Measurements from ENCODE around the gene ZMIZ1. TPM values are rescaled to one million over a fixed set of nuclear protein-coding genes. Genes with fewer than 3 reads are reported as not detected.

Gene ZMIZ1
- total RNA-seq, 1 donor from 2014 or later, result 46.2 TPM

DNA sequence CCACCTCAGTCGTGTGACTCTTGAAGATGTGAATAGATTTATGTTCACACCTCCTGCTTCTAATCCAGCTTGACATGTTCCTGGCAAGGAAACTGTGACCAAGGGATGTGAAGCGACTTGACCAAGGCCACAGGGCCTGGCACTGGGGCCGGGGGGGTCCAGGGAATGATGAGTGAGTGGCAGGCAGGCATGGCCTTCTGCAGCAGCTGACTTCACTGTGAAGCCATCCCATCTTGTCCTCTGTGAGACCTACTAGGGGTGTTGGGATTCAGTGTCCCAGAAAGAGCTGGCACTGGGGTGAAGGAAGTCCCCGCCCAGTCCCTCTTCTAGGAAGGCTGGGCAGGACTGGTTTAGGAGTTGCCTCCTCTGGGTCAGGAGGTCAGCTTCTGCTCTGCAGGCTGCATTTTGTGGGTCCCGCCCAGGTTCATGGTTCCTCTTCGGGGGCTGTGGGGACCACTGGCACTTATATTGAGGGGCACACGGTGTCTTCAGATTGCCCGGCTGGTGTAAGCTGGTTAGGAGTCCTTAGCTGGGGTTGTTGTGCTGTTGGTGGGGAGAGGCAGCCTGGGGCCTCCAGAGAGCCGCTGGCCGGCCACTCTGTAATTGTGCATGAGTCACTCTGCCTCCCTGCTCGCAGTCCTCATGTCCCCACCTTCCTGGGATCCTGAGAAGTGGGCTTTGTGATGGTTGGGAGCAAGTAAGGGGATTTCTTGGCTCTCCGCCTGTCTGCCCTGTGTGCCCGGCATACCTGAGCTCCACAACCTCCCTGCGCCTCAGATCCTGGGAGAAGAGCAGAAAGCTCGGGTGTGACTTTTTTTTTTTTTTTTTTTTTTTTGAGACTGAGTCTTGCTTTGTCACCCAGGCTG is 11.0 kb downstream of the ZMIZ1 start:
- Mint-ChIP-seq H3K27me3 (ENCODE audit: low read depth) (no peaks in the 10 kb centered on the region), H3K4me1 (ENCODE audit: low read depth) (peaks cover 84% of the 10 kb centered on the region), H3K9me3 (ENCODE audit: low read depth) (no peaks in the 10 kb centered on the region), H3K27ac (ENCODE audit: unreplicated experiment) (peak overlapping the region; percentile 95), H3K36me3 (ENCODE audit: low read depth) (no peaks in the 10 kb centered on the region), H3K4me3 (ENCODE audit: unreplicated experiment) (peak overlapping the region; percentile 47)
- DNase-seq (ENCODE audit: low spot score), result no peak
- TF ChIP-seq, protein P1, sequence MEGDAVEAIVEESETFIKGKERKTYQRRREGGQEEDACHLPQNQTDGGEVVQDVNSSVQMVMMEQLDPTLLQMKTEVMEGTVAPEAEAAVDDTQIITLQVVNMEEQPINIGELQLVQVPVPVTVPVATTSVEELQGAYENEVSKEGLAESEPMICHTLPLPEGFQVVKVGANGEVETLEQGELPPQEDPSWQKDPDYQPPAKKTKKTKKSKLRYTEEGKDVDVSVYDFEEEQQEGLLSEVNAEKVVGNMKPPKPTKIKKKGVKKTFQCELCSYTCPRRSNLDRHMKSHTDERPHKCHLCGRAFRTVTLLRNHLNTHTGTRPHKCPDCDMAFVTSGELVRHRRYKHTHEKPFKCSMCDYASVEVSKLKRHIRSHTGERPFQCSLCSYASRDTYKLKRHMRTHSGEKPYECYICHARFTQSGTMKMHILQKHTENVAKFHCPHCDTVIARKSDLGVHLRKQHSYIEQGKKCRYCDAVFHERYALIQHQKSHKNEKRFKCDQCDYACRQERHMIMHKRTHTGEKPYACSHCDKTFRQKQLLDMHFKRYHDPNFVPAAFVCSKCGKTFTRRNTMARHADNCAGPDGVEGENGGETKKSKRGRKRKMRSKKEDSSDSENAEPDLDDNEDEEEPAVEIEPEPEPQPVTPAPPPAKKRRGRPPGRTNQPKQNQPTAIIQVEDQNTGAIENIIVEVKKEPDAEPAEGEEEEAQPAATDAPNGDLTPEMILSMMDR (IDR thresholded peaks at IDR 0.05), result no peak

DNA sequence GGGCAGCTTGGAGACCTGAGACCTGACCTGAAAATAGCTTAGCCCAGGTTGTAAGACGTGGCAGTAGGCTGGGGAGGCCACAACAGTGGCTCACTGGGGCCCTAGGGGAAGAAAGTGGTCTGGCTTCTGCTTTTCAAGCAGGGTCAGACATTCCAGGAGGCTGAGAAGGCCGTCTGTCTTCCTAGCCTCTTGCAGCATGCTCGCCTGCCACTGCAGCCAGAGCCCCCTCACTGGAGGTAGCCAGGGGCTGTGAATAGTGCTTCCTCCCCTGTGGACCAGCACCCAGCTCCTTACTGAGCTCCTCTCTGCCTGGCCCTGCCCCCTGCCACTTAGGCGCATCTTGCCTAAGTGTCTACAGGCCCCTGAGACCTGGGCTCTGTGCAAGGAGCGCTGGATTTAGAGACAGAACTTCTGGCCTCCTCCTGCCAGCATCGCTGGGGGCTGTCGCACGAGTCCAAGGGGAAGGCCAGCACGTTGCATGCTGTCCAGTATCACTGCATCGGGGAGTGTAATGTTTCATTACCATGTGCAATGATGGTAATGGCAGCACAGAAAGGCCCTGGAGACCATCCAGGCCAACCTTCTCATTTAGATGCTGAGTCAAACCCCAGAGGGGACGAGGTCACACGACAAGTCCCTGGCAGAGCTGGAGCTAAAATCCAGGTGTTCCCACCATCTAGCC is 12.7 kb downstream of the ZMIZ1 start:
- no peak for DNase-seq (ENCODE audit: low spot score)
- H3K27me3 Mint-ChIP-seq (ENCODE audit: low read depth), result no peaks in the 10 kb centered on the region
- peak overlapping the region; percentile 95 for H3K27ac Mint-ChIP-seq (ENCODE audit: unreplicated experiment)
- H3K9me3 Mint-ChIP-seq (ENCODE audit: low read depth), result no peaks in the 10 kb centered on the region
- TF ChIP-seq, protein P1 (IDR thresholded peaks at IDR 0.05), result no peak
- no peak overlapping the region for H3K4me3 Mint-ChIP-seq (ENCODE audit: unreplicated experiment)
- no peaks in the 10 kb centered on the region for H3K36me3 Mint-ChIP-seq (ENCODE audit: low read depth)
- H3K4me1 Mint-ChIP-seq (ENCODE audit: low read depth), result peaks cover 76% of the 10 kb centered on the region

DNA sequence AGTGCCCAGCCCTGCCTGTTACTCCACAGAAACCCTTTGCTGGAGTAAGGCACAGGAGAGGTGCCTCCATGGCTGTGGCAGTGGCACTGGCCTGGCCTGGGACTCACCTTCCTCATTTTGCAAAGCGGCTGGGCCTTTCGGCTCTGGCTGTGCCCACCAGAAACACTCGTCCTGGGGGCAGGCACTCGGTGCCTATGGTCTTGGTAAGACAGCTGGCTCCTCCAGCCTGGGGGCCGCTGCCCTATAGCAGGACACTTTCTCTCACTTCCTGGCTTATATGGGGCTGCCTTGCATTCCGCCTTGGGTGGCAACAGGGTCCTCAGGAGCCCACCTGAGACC is 13.2 kb downstream of the ZMIZ1 start:
- H3K9me3 Mint-ChIP-seq (ENCODE audit: low read depth), result no peaks in the 10 kb centered on the region
- DNase-seq (ENCODE audit: low spot score), result no peak
- TF ChIP-seq, protein P1 (IDR thresholded peaks at IDR 0.05), result no peak
- H3K4me1 Mint-ChIP-seq (ENCODE audit: low read depth), result peaks cover 76% of the 10 kb centered on the region
- peak overlapping the region; percentile 95 for H3K27ac Mint-ChIP-seq (ENCODE audit: unreplicated experiment)
- H3K4me3 Mint-ChIP-seq (ENCODE audit: unreplicated experiment), result no peak overlapping the region
- H3K27me3 Mint-ChIP-seq (ENCODE audit: low read depth), result no peaks in the 10 kb centered on the region
- no peaks in the 10 kb centered on the region for H3K36me3 Mint-ChIP-seq (ENCODE audit: low read depth)

DNA sequence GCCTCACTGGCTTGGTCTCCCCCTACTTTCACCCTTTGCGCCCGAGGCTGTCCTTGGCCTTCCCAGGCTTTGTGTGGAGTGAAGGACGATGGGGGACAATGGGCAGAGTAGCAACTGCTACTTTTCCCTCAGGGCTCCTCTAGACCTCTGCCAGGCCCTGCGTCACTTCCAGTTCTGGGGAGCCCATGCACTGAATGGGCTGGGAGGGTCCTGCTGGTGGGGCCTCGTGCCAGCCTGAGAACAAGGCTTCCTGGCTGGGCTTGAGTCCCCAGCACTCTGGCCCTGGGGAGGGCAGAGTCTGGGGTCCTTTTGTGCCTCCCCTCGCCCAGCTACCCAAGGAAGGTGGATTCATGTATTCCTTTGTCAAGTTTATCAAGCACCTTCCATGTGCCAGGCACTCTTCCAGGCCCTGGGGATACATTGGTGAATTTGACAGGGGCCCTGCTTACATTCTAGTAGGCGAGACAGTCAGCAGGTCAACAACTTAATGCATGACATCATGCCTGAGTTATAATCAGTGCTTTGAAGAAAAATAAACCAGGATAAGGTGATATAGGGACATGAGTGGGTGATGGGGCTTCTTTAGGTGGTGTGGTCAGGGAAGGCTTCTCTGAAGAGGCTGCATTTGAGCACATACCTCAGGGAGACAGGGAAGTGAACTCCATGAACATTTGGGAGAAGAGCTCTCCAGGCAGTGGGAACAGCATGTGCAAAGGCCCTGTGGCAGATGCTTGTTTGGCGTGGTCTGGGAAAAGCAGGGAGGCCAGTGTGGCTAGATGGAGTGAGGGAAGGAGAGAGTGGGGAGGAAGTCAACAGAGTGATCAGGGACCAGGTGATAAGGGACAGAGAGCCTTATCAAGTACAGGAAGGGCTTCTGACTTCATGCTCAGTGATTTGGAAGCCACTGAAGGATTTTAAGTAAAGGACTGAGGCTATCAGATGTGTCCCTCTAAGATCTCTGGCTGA is 14.1 kb downstream of the ZMIZ1 start:
- TF ChIP-seq, protein P1 (IDR thresholded peaks at IDR 0.05), result no peak
- Mint-ChIP-seq H3K4me1 (ENCODE audit: low read depth) (peaks cover 78% of the 10 kb centered on the region), H3K9me3 (ENCODE audit: low read depth) (no peaks in the 10 kb centered on the region), H3K36me3 (ENCODE audit: low read depth) (no peaks in the 10 kb centered on the region), H3K4me3 (ENCODE audit: unreplicated experiment) (no peak overlapping the region), H3K27me3 (ENCODE audit: low read depth) (no peaks in the 10 kb centered on the region), H3K27ac (ENCODE audit: unreplicated experiment) (peak overlapping the region; percentile 95)
- DNase-seq (ENCODE audit: low spot score), result no peak
